SK-N-MC (cell line): Measurements from ENCODE around the gene GNA14.

Source experiments
- EZH2 ChIP-seq: fragments of 200-600 bp; sonication (generic); IDR thresholded peaks from one replicate; pipeline ENCODE4 v1.6.1; 2017; ENCODE audit warnings: antibody characterized with exemption
- FOXP2 ChIP-seq: optimal IDR thresholded peaks from 2 replicates; pipeline ENCODE3; 2011; ENCODE audit warnings: mild to moderate bottlenecking, moderate library complexity; ENCODE audit not compliant: insufficient read depth; ENCODE audit errors: extremely low read length, control extremely low read depth
- POLR2AphosphoS5 ChIP-seq: IDR thresholded peaks from 2 replicates; pipeline ENCODE4 v1.6.1; 2012; ENCODE audit warnings: mild to moderate bottlenecking, low read depth, low read length, borderline replicate concordance

GRCh38 chr9:77582525-77582924 lies 65.6 kb downstream of the GNA14 start:
- TF ChIP-seq POLR2AphosphoS5 (no peak), FOXP2 (no peak), EZH2 (no peak)
